SKM-1 (cell line): ENCODE results near the gene GTSE1.
"Not testable (repeated sequence)": the region's sequence is repeated elsewhere in the genome, so short reads cannot be mapped to it uniquely, and the experiment has no call there.

Source experiments
- DNase-seq: peaks from one replicate; lab custom pipeline; 2025; ENCODE audit not compliant: unreplicated experiment; lab: John Stamatoyannopoulos, UW

The GTSE1 gene, protein sequence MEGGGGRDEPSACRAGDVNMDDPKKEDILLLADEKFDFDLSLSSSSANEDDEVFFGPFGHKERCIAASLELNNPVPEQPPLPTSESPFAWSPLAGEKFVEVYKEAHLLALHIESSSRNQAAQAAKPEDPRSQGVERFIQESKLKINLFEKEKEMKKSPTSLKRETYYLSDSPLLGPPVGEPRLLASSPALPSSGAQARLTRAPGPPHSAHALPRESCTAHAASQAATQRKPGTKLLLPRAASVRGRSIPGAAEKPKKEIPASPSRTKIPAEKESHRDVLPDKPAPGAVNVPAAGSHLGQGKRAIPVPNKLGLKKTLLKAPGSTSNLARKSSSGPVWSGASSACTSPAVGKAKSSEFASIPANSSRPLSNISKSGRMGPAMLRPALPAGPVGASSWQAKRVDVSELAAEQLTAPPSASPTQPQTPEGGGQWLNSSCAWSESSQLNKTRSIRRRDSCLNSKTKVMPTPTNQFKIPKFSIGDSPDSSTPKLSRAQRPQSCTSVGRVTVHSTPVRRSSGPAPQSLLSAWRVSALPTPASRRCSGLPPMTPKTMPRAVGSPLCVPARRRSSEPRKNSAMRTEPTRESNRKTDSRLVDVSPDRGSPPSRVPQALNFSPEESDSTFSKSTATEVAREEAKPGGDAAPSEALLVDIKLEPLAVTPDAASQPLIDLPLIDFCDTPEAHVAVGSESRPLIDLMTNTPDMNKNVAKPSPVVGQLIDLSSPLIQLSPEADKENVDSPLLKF

DNA sequence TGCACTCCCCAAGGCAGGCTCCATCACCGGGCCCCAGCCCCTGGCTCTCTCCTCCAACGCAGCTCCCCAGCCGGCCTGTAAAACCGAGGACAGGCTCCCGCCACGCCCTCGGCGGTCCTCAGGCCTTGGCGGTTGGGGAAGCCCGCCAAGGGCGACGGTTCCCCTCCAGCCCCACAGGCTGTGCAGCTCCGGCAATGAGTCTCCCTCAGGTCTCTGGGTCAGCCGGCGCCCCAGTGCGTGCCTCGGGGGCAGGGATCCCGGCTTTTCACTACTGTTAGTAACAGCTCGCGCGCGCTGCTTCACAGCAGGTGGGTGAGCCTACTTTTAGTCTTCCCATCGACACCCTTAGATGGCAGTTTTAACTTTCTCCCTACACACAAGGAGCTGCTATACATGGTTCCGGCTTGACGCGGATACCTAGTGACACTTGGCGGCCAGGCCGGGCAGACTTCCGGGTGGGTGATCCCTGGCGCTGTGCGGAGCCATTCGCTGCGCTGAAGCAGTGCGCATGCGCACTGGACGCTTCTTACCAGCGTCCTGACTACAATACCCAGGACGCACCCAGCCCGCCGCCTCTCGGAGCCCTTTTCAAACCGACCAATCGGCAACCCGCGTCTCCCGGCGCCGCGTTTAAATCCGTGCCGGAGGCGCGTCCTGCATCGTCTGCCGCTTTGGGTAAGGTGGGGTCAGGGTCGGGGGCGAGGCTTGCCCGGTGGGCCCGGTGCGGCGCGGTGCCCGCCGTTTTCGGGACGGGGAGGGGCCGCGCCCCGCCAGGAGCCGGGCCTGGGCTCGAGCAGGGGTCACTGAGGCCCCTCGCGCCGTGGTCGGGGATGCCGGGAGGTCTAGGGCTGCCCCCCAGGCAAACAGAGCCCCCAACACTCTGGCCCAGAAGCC is at the start of gene GTSE1:
Gene GTSE1, plus strand, starts transcription at position 614 of the 894 bp plus-strand sequence. CDS start 531 bp downstream, outside the sequence.
- peak; percentile 96 for DNase-seq

DNA sequence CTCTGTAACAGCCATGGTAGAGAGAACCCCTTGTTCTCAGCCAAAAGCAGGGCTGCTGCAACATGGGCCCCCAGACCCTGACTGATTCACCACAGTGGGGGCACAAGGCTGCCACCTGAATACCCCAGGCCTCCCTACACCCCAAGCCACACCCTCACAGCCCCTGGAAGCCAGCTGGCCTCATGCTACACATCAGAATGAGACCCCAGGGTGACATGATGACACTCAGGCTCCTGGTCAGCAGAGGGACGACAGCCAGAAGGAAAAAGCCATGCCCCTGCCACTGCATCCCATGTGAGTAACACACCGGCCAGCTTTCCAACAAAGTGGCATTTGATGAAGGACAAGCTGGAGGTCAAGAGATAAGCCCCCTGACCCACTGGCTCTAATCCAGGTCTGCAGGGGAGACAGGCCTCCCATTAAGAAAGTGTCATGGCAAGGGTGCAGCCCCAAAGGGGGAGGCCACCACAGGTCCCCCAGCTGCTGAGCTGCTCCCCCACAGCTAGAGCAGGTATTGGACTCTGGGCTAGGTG is 49.2 kb upstream of the GTSE1 start:
- no peak for DNase-seq

DNA sequence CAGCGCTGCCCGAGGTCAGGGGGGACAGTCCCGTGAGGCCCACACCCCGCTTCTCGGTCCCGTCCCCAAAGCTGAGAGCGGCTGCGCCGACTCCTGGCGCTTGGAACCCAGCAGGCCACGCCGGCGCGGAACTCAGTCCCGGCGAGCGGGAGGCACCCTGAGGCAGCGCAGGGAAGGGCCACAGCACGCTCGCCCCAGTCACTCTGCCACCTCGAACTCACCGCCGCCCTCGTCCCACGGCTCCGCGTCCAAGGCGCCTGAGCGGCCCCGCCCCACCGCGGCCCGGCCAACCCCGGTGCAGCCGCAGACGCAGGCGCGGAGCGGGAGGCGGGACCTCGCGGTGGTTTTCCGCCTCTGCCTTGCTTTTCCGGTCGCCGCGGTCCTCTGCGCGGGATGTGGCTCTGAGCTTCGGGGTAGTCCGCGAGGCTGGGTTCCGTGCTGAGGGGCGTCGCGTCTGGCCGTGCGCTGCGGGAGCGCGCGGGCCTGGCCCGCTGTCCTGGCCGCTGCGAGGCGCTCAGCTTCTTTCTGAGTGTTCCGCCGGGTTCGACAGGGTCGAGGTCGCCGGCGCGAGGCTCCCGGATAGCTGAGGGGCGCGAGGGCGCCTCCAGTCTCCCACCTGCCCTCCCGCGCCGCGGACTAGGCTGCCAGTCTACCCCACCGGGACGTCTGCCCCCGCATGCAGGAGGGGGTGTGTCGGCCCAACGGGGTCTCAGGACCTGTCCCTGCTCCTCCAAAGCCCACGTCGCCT is 46.5 kb upstream of the GTSE1 start, which contains the start of gene CDPF1:
Gene CDPF1, minus strand, starts transcription at position 259 of the 748 bp plus-strand sequence. CDS start 2,009 bp downstream, outside the sequence.
- DNase-seq: peak; percentile 63

DNA sequence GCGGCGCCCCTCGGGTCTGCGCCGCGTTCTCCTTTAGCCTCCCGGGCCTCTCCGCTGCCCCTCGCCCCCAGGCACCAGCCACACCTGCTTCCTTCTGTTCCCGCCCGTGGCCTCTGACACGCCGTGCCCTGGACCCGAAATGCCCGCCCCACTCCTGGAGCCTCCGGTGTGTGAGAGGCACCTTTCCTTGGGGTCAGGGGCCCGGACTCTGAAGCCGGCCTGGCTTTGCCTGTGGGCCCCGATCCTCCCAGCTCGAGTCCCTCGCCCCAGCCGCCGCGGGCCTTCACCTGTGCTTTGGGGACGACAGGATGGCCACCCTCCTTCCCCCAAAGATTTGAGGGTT is 45.9 kb upstream of the GTSE1 start:
- no peak for DNase-seq

DNA sequence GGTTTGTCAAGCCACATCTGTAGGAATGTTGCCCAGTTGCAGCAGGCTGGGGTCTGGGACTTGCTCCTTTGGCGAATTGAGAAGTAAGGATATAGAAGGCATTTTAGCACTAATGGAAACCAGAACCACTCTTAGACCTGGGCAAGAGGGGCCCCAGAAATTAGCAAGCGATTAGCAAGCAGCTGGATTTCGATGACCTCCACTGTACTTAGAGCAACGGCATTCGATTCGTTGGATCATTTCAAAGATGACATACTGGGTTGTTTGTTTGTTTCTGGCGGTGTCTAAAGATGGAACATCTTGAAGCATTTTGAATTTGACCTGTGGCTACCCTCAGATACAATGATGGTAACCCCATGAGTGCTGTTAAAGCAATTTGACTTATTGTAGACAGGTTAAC is 45.4 kb upstream of the GTSE1 start:
- no peak for DNase-seq

DNA sequence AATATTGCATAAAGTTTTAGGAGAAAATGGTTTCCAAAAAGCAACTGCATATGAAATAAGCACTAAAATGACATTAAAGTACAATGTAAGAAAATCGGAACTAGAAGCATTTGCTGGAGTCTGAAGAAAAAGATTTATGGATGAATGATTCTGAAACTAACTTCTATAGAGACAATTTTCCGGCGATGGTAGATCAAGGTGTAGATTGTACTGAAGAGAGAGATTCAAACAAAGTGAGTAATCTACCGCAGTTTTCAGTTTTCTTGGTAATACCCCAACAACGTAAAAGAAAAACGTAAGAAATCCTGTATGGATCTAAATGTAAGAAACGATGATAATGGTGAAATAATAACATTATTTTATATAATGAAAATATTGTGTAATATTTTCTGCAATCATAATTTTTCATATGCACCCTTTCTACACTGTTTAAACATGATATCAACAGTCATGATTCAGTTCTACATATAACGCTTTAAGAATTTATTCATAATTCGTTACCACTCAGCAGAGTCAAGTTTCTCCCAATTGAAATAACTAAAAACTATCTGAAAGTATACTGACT is 44.8 kb upstream of the GTSE1 start:
- no peak for DNase-seq

DNA sequence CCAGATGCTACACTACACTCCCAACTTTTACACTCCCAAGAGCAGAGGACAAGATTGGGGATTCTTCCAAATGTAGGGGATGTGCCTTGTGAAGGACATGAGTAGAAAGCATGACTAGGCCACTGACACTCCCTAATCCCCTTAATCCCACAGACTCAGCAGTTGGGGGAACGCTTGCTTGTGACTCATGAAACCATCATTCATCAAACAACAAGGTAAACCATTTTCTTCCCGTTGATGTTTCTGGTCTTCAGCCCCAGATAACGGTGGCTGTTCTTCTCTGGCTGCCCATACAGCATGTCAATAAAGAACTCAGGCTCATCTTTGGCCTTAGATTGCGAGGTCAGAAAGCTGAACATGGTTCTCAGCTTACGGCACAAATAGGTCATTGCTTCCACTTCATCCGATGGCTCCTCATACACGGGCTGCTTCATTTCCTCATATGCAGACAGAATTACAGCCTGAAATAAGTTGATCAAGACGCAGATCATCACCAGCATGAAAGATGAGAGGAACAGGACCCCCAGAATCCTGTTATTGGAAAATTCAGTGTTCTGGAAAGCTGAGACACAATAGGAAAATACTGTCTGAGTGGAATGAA is 40.2 kb upstream of the GTSE1 start:
- no peak for DNase-seq

DNA sequence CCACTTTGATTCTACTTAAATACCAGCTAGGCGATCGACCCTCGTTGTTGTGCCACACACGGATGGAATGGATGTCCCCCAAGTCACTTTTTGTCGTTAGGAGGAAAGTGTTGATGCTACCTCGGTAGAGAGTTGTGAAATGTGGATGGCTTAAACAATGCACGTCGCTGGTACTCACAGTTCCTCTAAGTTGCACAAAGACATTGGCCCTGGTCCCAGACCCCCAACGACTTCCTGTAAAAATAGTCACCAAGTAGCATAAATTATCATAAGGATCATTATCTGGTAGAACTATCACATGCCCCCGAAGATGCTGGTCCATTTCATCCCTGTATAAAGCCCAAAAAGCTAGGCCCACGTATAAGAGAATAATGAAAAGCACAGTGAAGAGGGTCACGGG is 37.3 kb upstream of the GTSE1 start:
- no peak for DNase-seq

DNA sequence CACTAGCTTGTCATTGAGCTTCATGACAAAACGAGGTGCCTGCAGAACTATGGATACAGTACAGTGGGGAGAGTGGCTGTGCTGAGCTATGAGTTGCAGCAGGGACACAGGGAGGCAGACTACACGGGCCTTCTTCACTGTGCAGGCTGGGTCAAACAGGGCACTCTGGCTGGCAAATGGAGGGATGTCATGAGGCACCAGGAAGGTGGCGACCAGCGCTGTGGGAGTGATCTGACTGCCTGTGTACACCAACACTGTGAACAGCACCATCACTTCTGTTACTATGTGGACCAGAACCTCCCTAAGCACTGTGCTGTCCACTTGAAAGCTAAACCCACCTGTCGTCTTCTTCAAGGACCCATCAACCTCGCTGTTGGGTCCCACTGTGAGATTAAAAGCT is 36.6 kb upstream of the GTSE1 start:
- no peak for DNase-seq

DNA sequence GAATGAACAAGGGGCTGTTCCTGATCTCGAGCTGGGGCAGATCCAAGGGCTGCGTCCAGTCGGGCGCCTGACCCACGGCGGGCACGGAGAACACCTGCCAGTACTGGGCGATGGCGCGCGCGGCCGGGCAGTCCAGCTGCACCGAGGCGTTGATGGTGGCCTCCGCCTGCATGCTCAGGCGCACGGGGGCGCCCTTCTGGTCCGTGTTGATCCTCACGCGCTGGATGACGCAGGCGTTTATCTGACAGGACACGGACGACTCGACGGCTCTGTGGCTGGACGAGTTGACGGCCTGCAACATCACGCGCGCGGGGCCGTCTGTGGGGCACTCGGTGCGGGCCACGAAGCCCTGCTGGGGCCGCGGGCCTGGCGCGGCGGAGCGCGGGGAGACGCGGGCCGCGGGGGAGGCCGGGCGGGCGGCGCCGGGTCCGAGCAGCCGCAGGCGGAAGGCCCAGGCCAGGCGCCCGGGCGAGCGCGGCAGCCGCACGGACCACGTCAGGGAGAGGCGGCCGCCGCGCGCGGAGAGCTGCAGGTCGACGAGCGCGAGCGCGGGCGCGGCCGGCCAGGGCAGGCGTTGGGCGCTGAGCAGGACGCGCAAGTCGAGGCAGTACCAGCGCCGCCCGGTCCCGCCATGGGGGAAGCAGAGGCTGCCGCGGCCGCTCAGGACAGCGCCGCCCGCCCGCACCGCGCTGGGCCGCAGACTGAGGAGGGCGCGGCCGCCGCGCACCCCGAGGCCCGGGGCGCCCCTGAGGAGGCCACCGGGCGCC is 34.0 kb upstream of the GTSE1 start:
- DNase-seq: no peak

DNA sequence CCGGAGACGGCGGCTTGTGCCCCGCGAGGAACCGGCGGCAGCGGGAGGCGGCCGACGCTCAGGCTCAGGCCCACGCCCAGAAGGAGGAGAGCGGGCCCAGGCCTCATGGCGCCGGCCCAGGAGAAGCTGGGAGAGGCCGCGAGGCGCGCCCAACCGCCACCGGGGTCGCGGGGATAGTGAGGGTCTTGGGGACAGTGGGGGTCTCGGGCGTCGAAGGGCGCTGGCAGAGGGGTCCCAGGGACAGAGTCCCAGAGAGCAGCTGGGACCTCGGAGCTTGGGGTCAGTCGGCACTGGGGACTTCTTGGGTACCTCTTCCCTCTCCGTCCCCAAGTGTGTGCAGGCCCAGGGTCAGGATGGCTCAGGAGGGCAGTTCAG is 33.5 kb upstream of the GTSE1 start, which contains the start of gene PKDREJ:
Gene PKDREJ, minus strand, starts transcription at position 128 of the 375 bp plus-strand sequence. Its CDS starts 21 bp downstream, at position 107.
- DNase-seq: no peak

DNA sequence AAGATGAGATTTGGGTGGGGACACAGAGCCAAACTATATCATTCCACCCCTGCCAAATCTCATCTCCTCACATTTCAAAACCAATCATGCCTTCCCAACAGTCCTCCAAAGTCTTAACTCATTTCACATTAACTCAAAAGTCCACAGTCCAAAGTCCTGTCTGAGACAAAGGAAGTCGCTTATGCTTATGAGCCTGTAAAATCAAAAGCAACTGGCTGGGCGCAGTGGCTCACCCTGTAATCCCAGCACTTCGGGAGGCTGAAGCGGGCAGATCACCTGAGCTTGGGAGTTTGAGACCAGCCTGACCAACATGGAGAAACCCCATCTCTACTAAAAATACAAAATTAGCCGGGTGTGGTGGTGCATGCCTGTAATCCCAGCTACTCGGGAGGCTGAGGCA is 32.1 kb upstream of the GTSE1 start:
- DNase-seq: not testable (repeated sequence)

DNA sequence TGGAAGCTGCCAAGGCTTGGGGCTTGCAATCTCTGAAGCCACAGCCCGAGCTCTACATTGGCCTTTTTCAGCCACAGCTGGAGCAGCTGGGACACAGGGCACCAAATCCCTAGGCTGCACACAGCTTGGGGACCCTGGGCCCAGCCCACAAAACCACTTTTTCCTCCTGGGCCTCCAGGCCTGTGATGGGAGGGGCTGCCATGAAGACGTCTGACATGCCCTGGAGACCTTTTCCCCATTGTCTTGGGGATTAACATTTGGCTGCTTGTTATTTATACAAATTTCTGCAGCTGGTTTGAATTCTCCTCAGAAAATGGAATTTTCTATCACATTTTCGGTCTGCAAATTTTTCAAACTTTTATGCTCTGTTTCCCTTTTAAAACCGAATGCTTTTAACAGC is 31.0 kb upstream of the GTSE1 start:
- not testable (repeated sequence) for DNase-seq

DNA sequence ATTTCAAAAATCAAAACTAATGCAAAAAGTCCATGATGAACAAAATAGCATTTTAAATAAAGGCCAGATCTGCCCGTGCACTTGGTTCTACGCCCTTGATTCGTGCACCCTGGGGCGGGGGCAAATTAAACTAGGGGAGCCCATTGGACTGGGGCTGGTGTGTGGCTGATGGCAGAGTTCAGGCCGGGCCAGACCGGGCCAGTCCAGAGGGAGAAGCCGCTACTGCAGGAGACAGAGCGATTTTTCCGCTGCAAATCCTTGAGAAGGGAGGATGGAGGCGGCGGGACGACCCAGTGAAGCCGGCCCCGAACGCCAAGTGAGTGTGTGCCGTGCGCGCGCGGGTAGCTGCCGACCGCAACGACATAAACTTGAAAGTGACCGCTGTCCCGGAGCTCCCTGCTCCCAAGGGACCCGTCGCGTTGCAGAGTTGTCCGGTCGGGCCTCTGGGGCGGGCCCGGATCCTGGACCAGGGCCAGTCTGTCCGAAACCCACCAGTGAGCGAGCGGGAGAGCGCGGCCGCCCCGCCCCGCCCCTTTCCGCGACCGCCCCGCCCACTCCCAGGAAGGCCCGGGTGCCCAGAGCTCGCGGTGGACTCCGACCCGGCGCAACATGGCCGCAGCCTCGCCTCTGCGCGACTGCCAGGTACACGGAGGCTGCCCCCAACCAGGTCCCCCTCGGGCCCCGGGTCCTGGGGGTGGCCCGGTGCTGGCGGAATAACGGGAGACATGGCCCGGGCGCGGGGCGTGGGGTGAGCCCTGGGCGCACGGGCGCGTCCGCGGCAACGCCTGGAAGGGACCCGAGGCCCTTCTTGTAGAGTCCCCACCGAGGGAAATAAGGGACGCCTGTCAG is 29.0 kb upstream of the GTSE1 start, which contains the start of gene TTC38:
Gene TTC38, plus strand, starts transcription at position 578 of the 849 bp plus-strand sequence. Its CDS starts 32 bp downstream, at position 610.
- peak; percentile 55 for DNase-seq

DNA sequence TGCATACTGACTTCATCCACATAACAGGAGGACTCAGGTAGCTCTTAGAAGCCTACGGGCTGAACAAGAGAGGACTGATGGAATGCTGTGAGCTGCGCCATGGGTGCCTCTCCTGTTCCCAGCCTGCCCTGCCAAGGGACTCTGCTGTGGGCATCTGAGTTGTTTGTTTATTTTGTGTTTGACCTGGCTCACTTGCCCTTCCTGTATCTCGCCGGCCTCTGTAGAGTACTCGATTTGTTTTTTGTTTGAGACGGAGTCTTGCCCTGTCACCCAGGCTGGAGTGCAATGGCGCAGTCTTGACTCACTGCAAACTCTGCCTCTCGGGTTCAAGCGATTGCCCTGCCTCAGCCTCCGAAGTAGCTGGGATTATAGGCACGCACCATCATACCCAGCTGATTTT is 27.1 kb upstream of the GTSE1 start:
- no peak for DNase-seq

DNA sequence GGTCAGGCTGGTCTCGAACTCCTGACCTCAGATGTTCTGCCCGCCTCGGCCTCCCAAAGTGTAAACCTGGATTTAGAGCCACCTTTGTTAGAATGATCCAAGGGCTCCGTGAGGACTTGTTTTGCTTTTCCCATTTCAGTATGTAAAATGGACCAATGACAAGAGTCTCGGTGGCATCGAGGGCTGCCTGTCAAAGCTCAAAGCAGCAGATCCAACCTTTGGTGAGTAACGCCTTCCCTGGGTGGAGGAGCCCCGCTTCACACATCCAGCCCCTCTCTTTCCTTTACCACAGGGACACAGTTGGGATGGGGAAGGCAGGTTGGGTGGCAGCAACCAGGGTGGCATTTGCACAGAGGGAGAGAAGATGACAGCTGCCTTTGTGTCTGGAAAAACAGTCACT is 24.5 kb upstream of the GTSE1 start:
- no peak for DNase-seq

DNA sequence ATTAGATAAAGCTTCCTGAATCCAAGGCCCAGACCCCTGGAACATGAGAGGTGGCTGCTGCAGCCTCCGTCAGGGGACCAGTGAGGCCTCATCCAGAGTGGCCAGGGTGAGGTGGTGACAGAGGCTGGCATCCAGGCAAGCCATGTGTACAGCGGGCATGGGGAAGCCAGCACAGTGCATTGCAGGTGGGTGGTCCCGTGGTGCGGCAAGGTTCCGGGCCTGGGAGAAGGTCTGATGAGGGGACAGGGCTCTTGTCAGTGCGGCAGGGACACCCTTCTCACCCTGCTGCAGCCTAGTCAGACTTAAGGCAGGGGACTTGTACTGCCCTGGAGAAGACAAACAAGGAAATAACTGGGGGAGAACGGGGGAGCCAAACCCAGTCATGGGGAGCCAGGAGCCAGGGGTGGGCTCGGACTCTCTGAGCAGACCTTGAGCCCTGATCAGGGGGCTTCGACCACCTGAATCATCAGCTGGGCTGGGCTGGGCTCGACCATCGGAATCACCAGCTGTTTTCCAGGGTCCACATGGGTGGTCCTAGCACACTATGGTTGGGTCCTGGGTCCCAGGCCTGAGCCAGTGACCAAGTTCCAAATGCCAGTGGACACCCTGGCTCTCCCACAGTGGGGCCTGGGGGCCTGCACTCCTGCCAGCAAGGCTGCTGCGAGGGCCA is 23.8 kb upstream of the GTSE1 start:
- no peak for DNase-seq
